ENCODE measurements around the gene CCDC177.

CCDC177 gene

GRCh38 chr14:69527635-69528034 lies 47.0 kb downstream of the CCDC177 start:
- DNase-seq: no peak

GRCh38 chr14:69525896-69526295 lies 48.8 kb downstream of the CCDC177 start:
- DNase-seq: no peak

- no peak for DNase-seq
Measured at GRCh38 chr14:69522026-69522425, 52.6 kb downstream of the CCDC177 start.
